ENCODE results near the gene TMPRSS11D.

TMPRSS11D gene

GRCh38 chr4:67909905-67910584, 26.2 kb upstream of the TMPRSS11D start:
- peak; percentile 19; the same call in 1 of the 2 replicates for TF ChIP-seq CTCF (IDR thresholded peaks at IDR 0.05; ENCODE audit: low read depth, low read length)
- no peak overlapping the region for H3K4me3 ChIP-seq (ENCODE audit: low read depth, low read length)

- no peak overlapping the region for H3K4me3 ChIP-seq (ENCODE audit: low read depth, low read length)
- TF ChIP-seq CTCF (IDR thresholded peaks at IDR 0.05; ENCODE audit: low read depth, low read length), result no peak
These were observed 23.8 kb upstream of the TMPRSS11D start for GRCh38 chr4:67907650-67908049.

- H3K4me3 ChIP-seq (ENCODE audit: low read depth, low read length), result no peak overlapping the region
- TF ChIP-seq CTCF (IDR thresholded peaks at IDR 0.05; ENCODE audit: low read depth, low read length), result no peak
These were observed 15.3 kb upstream of the TMPRSS11D start for GRCh38 chr4:67899096-67899495.

GRCh38 chr4:67897686-67898085, 13.9 kb upstream of the TMPRSS11D start:
- no peak for TF ChIP-seq CTCF (IDR thresholded peaks at IDR 0.05; ENCODE audit: low read depth, low read length)
- no peak overlapping the region for H3K4me3 ChIP-seq (ENCODE audit: low read depth, low read length)

GRCh38 chr4:67896421-67897065, 12.7 kb upstream of the TMPRSS11D start:
- no peak overlapping the region for H3K4me3 ChIP-seq (ENCODE audit: low read depth, low read length)
- no peak for TF ChIP-seq CTCF (IDR thresholded peaks at IDR 0.05; ENCODE audit: low read depth, low read length)

GRCh38 chr4:67894659-67895058, 10.9 kb upstream of the TMPRSS11D start:
- H3K4me3 ChIP-seq (ENCODE audit: low read depth, low read length), result no peak overlapping the region
- no peak for TF ChIP-seq CTCF (IDR thresholded peaks at IDR 0.05; ENCODE audit: low read depth, low read length)

GRCh38 chr4:67892905-67893304, 9.1 kb upstream of the TMPRSS11D start:
- peak; percentile 22; the same call in 1 of the 2 replicates for TF ChIP-seq CTCF (IDR thresholded peaks at IDR 0.05; ENCODE audit: low read depth, low read length)
- no peak overlapping the region for H3K4me3 ChIP-seq (ENCODE audit: low read depth, low read length)

All from WI38 (cell line).